Lung (tissue), 12 donors: ENCODE results near the gene GPR152. TPM values are rescaled to one million over a fixed set of nuclear protein-coding genes. Genes with fewer than 3 reads are reported as not detected.

Experiments
- ATAC-seq: fragments of 200-7000 bp; cut with Tn5 transposase; one replicate; pipeline ENCODE4 v1.9.1; 2020; ENCODE audit warnings: moderate number of reproducible peaks; ENCODE audit not compliant: insufficient read depth, low FRiP score
- DNase-seq, 3 donors: peaks; one replicate each; pipeline ENCODE4 v3.0.0-alpha.2; 2013 to 2017
- H3K27ac ChIP-seq, 2 donors: one replicate each; pipeline ENCODE4 v1.5.1; 2013; ENCODE audit warnings: mild to moderate bottlenecking in 2 of 2, moderate library complexity in 2 of 2, control low read depth in 1 of 2, inconsistent platforms in 1 of 2, low read depth in 1 of 2, low read length in 1 of 2
- H3K27me3 ChIP-seq, 3 donors: one replicate each; pipeline ENCODE4 v1.5.1; 2013; ENCODE audit warnings: low read length in 2 of 3; ENCODE audit not compliant: control insufficient read depth in 3 of 3, insufficient read depth in 3 of 3
- H3K36me3 ChIP-seq, 4 donors: one replicate each; pipeline ENCODE4 v1.5.1; 2013; ENCODE audit warnings: low read length in 4 of 4, mild to moderate bottlenecking in 1 of 4, moderate library complexity in 1 of 4; ENCODE audit not compliant: control insufficient read depth in 4 of 4, insufficient read depth in 4 of 4
- H3K4me1 ChIP-seq, 5 donors: one replicate each; pipeline ENCODE4 v1.5.1; 2013; ENCODE audit warnings: low read length in 5 of 5, mild to moderate bottlenecking in 2 of 5, moderate library complexity in 1 of 5; ENCODE audit not compliant: control insufficient read depth in 5 of 5, insufficient read depth in 5 of 5
- H3K4me3 ChIP-seq: one replicate; pipeline ENCODE4 v1.5.1; 2013; ENCODE audit warnings: mild to moderate bottlenecking, control low read depth, moderate library complexity
- H3K9ac ChIP-seq, 2 donors: one replicate each; pipeline ENCODE4 v1.5.1; 2013; ENCODE audit warnings: low read length in 2 of 2, control low read depth in 1 of 2; ENCODE audit not compliant: insufficient read depth in 1 of 2
- H3K9me3 ChIP-seq, 4 donors: one replicate each; pipeline ENCODE4 v1.5.1; 2013; ENCODE audit warnings: low read length in 3 of 4, mild to moderate bottlenecking in 1 of 4, moderate library complexity in 1 of 4; ENCODE audit not compliant: control insufficient read depth in 4 of 4, insufficient read depth in 3 of 4
- WGBS, 2 donors: extraction: QIAGEN DNeasy Blood & Tissue Kit; methylation state at CpG; one replicate each; pipeline ENCODE4 v1.1.7; 2013; 5-methylcytosine and 5-hydroxymethylcytosine counted together
- polyA plus RNA-seq, 2 donors: library from polyadenylated mRNA; stranded (reverse); fragments of 200-250 nt; gene quantifications; one replicate each; pipeline ENCODE4 v1.2.1, GENCODE V29; 2013
- total RNA-seq, 2 donors: library from RNA; depleted of rRNA in 1 of 2; stranded (reverse); fragments of >200 nt in 1 of 2; gene quantifications; one replicate each; pipeline ENCODE4 v1.2.1, GENCODE V29; 2014 to 2021
- TF ChIP-seq, protein P1 (sequence below): IDR thresholded peaks from 2 replicates; pipeline ENCODE4 v1.5.1; 2012; ENCODE audit warnings: mild to moderate bottlenecking; ENCODE audit errors: control extremely low read depth, extremely low read depth
- donor health status: control.
- donor health status: control.
- donor health status: Bipolar disorder and iron deficiency.
- donor health status: healthy.
- donor health status: DM: yes; HTN: yes; CAD: no.

GPR152 gene
- total and polyA plus RNA-seq, 4 donors = 0.06 TPM; not detected in 3

DNA sequence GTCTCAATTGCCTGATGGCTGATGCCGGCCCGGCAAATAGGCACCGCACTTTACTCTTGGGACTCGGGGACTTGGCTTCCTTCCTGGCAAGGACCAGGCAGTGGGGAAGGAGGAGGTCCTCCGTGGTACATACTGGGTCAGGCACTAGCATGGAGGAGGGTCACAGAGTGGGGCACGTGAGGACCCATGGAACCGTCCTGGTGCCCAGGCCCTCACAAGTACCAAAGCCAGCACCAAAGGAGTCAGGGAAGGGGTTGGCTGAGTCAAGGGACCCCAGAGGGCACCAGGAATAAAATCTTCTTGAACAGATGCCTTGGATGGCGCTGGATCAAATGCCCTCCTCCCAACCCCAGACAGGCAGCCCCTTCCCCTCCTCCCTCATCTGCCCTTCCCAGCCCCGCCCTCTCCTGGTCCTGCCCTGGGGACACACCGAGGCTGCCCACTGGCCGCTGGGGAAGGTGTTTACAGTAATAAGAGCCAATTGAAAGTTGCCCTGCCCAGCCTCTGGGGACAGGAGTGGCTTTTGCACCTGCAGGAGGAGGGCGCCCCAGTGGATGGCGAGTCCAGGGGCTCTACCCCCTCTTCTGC is 42.7 kb downstream of the GPR152 start:
- Histone ChIP-seq H3K9me3 (no peaks in the 10 kb centered on the region), H3K27me3 (peaks cover 0 to 3% (median 0%) of the 10 kb centered on the region in 3 donors), H3K4me3 (no peak overlapping the region), H3K9ac (no peak overlapping the region), H3K36me3 (no peaks in the 10 kb centered on the region), H3K4me1 (peaks cover 0 to 6% (median 0%) of the 10 kb centered on the region in 5 donors), H3K27ac (no peak overlapping the region)
- ATAC-seq (no peak), DNase-seq (no peak)
- WGBS, 2 donors = 29 to 39% methylated on average over 12 to 13 of the region's 13 CpGs
- TF ChIP-seq, protein P1, sequence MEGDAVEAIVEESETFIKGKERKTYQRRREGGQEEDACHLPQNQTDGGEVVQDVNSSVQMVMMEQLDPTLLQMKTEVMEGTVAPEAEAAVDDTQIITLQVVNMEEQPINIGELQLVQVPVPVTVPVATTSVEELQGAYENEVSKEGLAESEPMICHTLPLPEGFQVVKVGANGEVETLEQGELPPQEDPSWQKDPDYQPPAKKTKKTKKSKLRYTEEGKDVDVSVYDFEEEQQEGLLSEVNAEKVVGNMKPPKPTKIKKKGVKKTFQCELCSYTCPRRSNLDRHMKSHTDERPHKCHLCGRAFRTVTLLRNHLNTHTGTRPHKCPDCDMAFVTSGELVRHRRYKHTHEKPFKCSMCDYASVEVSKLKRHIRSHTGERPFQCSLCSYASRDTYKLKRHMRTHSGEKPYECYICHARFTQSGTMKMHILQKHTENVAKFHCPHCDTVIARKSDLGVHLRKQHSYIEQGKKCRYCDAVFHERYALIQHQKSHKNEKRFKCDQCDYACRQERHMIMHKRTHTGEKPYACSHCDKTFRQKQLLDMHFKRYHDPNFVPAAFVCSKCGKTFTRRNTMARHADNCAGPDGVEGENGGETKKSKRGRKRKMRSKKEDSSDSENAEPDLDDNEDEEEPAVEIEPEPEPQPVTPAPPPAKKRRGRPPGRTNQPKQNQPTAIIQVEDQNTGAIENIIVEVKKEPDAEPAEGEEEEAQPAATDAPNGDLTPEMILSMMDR = no peak

DNA sequence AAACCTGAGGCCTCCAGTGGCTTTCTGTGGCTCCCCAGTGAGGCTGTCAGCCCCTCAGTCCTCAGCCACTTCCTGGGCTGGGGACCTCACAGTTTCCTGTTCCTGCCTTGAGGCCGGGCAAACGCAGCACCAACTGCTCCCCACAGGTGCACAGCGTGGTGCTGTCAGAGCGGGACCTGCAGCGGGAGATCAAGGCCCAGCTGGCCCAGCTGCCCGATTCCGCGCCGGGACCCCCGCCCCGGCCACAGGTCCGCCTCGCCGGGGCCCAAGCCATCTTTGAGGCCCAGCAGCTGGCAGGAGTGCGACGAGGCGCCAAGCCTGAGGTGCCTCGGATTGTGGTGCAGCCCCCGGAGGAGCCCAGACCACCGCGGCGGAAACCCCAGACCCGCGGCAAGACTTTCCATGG is 43.3 kb downstream of the GPR152 start:
- DNase-seq (no peak), ATAC-seq (no peak)
- H3K9me3 ChIP-seq = no peaks in the 10 kb centered on the region
- H3K4me3 ChIP-seq = no peak overlapping the region
- H3K36me3 ChIP-seq = no peaks in the 10 kb centered on the region
- H3K27ac ChIP-seq = no peak overlapping the region
- peaks cover 0 to 6% (median 0%) of the 10 kb centered on the region in 5 donors for H3K4me1 ChIP-seq
- no peak overlapping the region for H3K9ac ChIP-seq
- peaks cover 0 to 3% (median 0%) of the 10 kb centered on the region in 3 donors for H3K27me3 ChIP-seq
- TF ChIP-seq, protein P1 = no peak
- WGBS, 2 donors = 30 to 58% methylated on average over 23 to 24 of the region's 24 CpGs

DNA sequence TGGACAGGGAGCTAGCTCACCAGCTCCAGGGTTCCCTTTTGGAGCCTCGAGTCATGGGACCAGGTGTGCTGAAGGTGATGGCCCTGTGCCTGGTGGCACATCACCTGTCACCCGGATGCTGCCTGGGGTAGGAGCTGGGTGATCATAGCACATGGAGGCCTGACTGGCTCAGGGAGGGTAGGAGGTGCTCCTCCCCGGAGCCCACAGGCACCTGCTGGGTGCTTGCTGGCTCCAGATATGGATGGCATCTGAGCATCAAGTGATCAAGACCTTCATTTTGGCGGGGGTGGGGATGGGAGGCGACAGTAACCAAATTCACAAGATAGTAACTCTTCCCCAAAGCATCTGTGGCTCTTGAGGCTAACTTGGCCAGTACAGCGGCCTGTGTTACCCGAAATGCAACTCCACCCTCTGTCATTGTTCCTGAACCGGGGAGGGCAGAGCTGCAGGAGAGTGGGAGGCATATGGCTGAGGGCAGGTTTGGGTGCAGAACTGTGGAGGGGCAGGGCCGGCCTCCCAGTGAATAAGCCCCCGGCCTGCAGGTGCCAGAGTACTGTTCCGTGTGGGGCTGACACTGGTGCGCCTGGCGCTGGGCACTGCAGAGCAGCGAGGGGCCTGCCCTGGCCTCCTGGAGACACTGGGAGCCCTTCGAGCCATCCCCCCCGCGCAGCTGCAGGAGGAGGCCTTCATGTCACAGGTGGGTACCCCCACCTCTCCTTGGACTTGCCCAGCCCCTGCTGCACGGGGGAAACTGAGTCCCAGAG is 43.9 kb downstream of the GPR152 start:
- Histone ChIP-seq H3K9ac (no peak overlapping the region), H3K4me1 (peaks cover 0 to 8% (median 5%) of the 10 kb centered on the region in 5 donors), H3K4me3 (no peak overlapping the region), H3K9me3 (no peaks in the 10 kb centered on the region), H3K27ac (no peak overlapping the region), H3K36me3 (no peaks in the 10 kb centered on the region), H3K27me3 (peaks cover 0 to 3% (median 0%) of the 10 kb centered on the region in 3 donors)
- TF ChIP-seq, protein P1 = no peak
- WGBS, 2 donors = 41 to 68% methylated on average over 18 of the region's 18 CpGs
- no peak for DNase-seq
- ATAC-seq = no peak
